ENCODE results near the gene ACVR1.

DNA sequence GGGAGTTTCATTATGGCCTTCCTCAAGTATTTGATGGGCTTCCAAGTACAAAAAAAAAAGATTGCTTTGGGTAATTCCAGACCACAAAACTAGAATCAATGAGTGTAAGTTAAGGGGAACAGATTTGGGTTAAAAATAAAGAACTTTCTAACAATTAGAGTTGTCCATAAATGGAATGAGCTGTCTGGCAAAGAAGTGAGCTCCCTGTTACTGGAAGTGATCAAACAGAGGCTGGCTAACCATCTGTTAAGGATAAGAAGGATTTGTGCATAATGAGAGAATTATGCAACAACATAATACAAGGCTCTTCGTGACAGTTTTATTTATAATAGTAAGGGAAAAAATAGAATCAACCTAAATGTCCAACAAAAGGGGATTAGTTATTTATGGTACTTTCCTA, 44.6 kb upstream of the ACVR1 start:
- TF ChIP-seq CTCF (CRISPR knock-in tag; IDR thresholded peaks at IDR 0.05) (no peak), CEBPZ (IDR thresholded peaks at IDR 0.05; ENCODE audit: low read length) (no peak), ZNF550 (CRISPR knock-in tag; IDR thresholded peaks at IDR 0.05; ENCODE audit: borderline replicate concordance) (no peak)
